K562 (cell line): ENCODE results near the gene HNRNPLL. TPM values are rescaled to one million over a fixed set of nuclear protein-coding genes. Genes with fewer than 3 reads are reported as not detected.

ENCODE experiments used
- DLX4 ChIP-seq: fragments of 250-450 bp; sonication (Bioruptor Pico); IDR thresholded peaks from 2 replicates; pipeline ENCODE4 v1.6.1; 2021; ENCODE audit warnings: mild to moderate bottlenecking
- ESRRA ChIP-seq: fragments of 450-650 bp; IDR thresholded peaks from 2 replicates; pipeline ENCODE4 v1.6.1; 2014; ENCODE audit warnings: low read depth, mild to moderate bottlenecking, moderate library complexity, borderline replicate concordance
- HIVEP1 ChIP-seq: fragments of 250-450 bp; sonication (Bioruptor Pico); IDR thresholded peaks from 2 replicates; pipeline ENCODE4 v1.4.0; 2020; ENCODE audit warnings: mild to moderate bottlenecking
- HSF4 ChIP-seq: fragments of 250-450 bp; sonication (Bioruptor Pico); IDR thresholded peaks from 2 replicates; pipeline ENCODE4 v2.1.2; 2022; ENCODE audit warnings: mild to moderate bottlenecking, moderate library complexity, borderline replicate concordance
- MAFG ChIP-seq: fragments of 450-650 bp; conservative IDR thresholded peaks from 2 replicates; pipeline ENCODE4 v1.6.1; 2016; ENCODE audit warnings: missing genetic modification characterization, missing compliant biosample characterization
- MAX ChIP-seq: sonication (generic); formaldehyde crosslinking; IDR thresholded peaks from 2 replicates; pipeline ENCODE4 v1.9.0; 2022; ENCODE audit warnings: mild to moderate bottlenecking, missing genetic modification reagents
- MEIS2 ChIP-seq: fragments of 450-650 bp; IDR thresholded peaks from 2 replicates; pipeline ENCODE4 v1.6.1; 2014; ENCODE audit warnings: mild to moderate bottlenecking; ENCODE audit not compliant: partially characterized antibody
- NFYB ChIP-seq: IDR thresholded peaks from 2 replicates; pipeline ENCODE4 v1.6.1; 2011; ENCODE audit warnings: mild to moderate bottlenecking, moderate library complexity; ENCODE audit not compliant: insufficient read length; ENCODE audit errors: extremely low read depth
- POLR2A ChIP-seq: fragments of 450-650 bp; conservative IDR thresholded peaks from 2 replicates; pipeline ENCODE4 v1.6.1; 2016
- POU5F1 ChIP-seq: fragments of 150-350 bp; IDR thresholded peaks from 2 replicates; pipeline ENCODE4 v1.6.1; 2014; ENCODE audit warnings: borderline replicate concordance, low read length, low read depth, mild to moderate bottlenecking; ENCODE audit not compliant: partially characterized antibody
- PRDM10 ChIP-seq: fragments of 450-650 bp; IDR thresholded peaks from 2 replicates; pipeline ENCODE4 v1.6.1; 2018; ENCODE audit not compliant: partially characterized antibody
- PTBP1 ChIP-seq: fragments of 200-400 bp; formaldehyde crosslinking; IDR thresholded peaks from 2 replicates; pipeline ENCODE4 v1.6.1; 2017; ENCODE audit warnings: low read depth, low read length
- RAD21 ChIP-seq, 2 experiments: fragments of 250-450 bp in 1 of 2; fragments of 450-650 bp in 1 of 2; sonication (Bioruptor Pico) in 1 of 2; formaldehyde crosslinking in 1 of 2; IDR thresholded peaks in 1 of 2; conservative IDR thresholded peaks in 1 of 2; 2 replicates each; pipeline versions ENCODE4 v1.4.0 to v1.8.0; 2020 to 2022; ENCODE audit warnings: mild to moderate bottlenecking in 2 of 2, moderate library complexity in 1 of 2
- RNF219 ChIP-seq: fragments of 250-450 bp; sonication (Bioruptor Pico); IDR thresholded peaks from 2 replicates; pipeline ENCODE4 v1.5.0; 2022; ENCODE audit warnings: mild to moderate bottlenecking
- THRAP3 ChIP-seq: fragments of 450-650 bp; IDR thresholded peaks from 2 replicates; pipeline ENCODE4 v1.6.1; 2016; ENCODE audit warnings: mild to moderate bottlenecking, inconsistent platforms, borderline replicate concordance
- XRCC4 ChIP-seq: IDR thresholded peaks from one replicate; pipeline ENCODE4 v1.6.1; 2011; ENCODE audit not compliant: insufficient read depth, insufficient read length; ENCODE audit errors: extremely low read depth
- ZBTB34 ChIP-seq: fragments of 250-450 bp; sonication (Bioruptor Pico); IDR thresholded peaks from 2 replicates; pipeline ENCODE4 v1.8.0; 2021; ENCODE audit warnings: mild to moderate bottlenecking, moderate library complexity
- ZFP1 ChIP-seq: fragments of 450-650 bp; formaldehyde crosslinking; IDR thresholded peaks from 2 replicates; pipeline ENCODE4 v1.4.0; 2020; ENCODE audit warnings: mild to moderate bottlenecking, mixed read lengths
- ZNF140 ChIP-seq: fragments of 250-450 bp; sonication (Bioruptor Pico); IDR thresholded peaks from 2 replicates; pipeline ENCODE4 v1.8.0; 2021; ENCODE audit warnings: moderate library complexity, mild to moderate bottlenecking, inconsistent platforms
- ZNF274 ChIP-seq: IDR thresholded peaks from 2 replicates; pipeline ENCODE4 v1.6.1; 2011; ENCODE audit warnings: low read depth, mild to moderate bottlenecking, low read length, moderate library complexity, borderline replicate concordance
- polyA plus RNA-seq, 8 experiments: library from polyadenylated mRNA; depleted of rRNA in 4 of 8; stranded (reverse) in 5 of 8; unstranded in 3 of 8; fragments of >200 nt; fragmentation: Nextera tagmentation in 2 of 8; fragmentation: Illumina TruSeq in 1 of 8; extraction: Ambion mirVana in 2 of 8; extraction: Trizol in 1 of 8; gene quantifications; 2 replicates each; pipeline versions ENCODE4 v1.2.1 to v1.2.3, GENCODE V29; 2011 to 2014; ENCODE audit warnings: inconsistent platforms in 1 of 8, missing spikeins in 1 of 8
- total RNA-seq, 7 experiments: library from RNA; depleted of rRNA in 6 of 7; stranded (reverse); fragments of >200 nt in 6 of 7; fragmentation: Illumina TruSeq in 2 of 7; extraction: Trizol in 2 of 7; gene quantifications; 2 replicates each; pipeline versions ENCODE4 v1.2.1 to v1.2.3, GENCODE V29; 2011 to 2021; ENCODE audit warnings: low replicate concordance in 1 of 7

Gene HNRNPLL
- total and polyA plus RNA-seq, 9 of the 15 experiments (the other 6 are each of a cell fraction or from before 2014, with no cell fraction given), result 19.8 to 135 (median 57.8) TPM

- TF ChIP-seq DLX4 (CRISPR knock-in tag) (no peak), HIVEP1 (no peak), POU5F1 (no peak), THRAP3 (no peak), MEIS2 (peak; percentile 39), ESRRA (peak; percentile 62; the same call in 1 of the 2 replicates), MAX (no peak; the same call in 1 of the 2 replicates), ZFP1 (CRISPR knock-in tag) (peak; percentile 21; the same call in 1 of the 2 replicates), NFYB (peak; percentile 82), PRDM10 (peak; percentile 68), POLR2A (peak; percentile 92), HSF4 (CRISPR knock-in tag) (no peak; the same call in 1 of the 2 replicates), RNF219 (no peak), ZNF140 (no peak), ZBTB34 (CRISPR knock-in tag) (no peak), XRCC4 (no peak), RAD21 (CRISPR knock-in tag; conservative IDR thresholded peaks at IDR 0.05 in 1 of 2, IDR thresholded peaks at IDR 0.05 in 1 of 2) (no peak), ZNF274 (no peak), MAFG (tag) (no peak), PTBP1 (no peak)
Measured at GRCh38 chr2:38602732-38603401, at the start of gene HNRNPLL (continued).
